Measurements from ENCODE around the gene IKZF1.

GRCh38 chr7:50358779-50359178 is 54.3 kb downstream of the IKZF1 start:
- TF ChIP-seq POLR2AphosphoS5 (IDR thresholded peaks at IDR 0.05; ENCODE audit: borderline replicate concordance, low read depth, low read length), result no peak
- TF ChIP-seq EZH2 (IDR thresholded peaks at IDR 0.05), result no peak
